GM12878 (cell line): Measurements from ENCODE around the gene HS6ST3. TPM values are rescaled to one million over a fixed set of nuclear protein-coding genes. Genes with fewer than 3 reads are reported as not detected.

Experiments
- ATAC-seq: fragments of 200-7000 bp; cut with Tn5 transposase; 3 replicates; pipeline ENCODE4 v1.9.1; 2020; ENCODE audit warnings: mild to moderate bottlenecking, moderate library complexity
- BruUV-seq: library from RNA; stranded (reverse); fragments of 400-500 nt; replicated peaks from 2 replicates; lab custom pipeline; 2021; lab: Mats Ljungman, UMichigan
- CTCF ChIA-PET: fragments of 300-600 bp; sonication (Branson Sonifier 250); formaldehyde crosslinking; extraction: SDS; loops from one replicate; lab custom pipeline; 2021; ENCODE audit warnings: inconsistent platforms; lab: Yijun Ruan, JAX
- POLR2A ChIA-PET: fragments of 350-600 bp; formaldehyde crosslinking; extraction: SDS; loops from one replicate; lab custom pipeline; 2021; ENCODE audit warnings: inconsistent platforms; lab: Charles Lee
- RAD21 ChIA-PET: fragments of 300-600 bp; sonication (Branson Sonifier 250); formaldehyde crosslinking; loops from one replicate; lab custom pipeline; 2023; ENCODE audit warnings: antibody characterized with exemption; ENCODE audit not compliant: unreplicated experiment; lab: Charles Lee
- SMC1A ChIA-PET: fragments of 300-600 bp; sonication (Branson Sonifier 250); formaldehyde crosslinking; loops from one replicate; lab custom pipeline; 2023; ENCODE audit not compliant: unreplicated experiment, uncharacterized antibody; lab: Charles Lee
- DNase-seq: peaks from one replicate; pipeline ENCODE4 v3.0.0-alpha.2; 2011; ENCODE audit warnings: low read depth, low spot score
- FAIRE-seq: peaks from 3 replicates; lab custom pipeline; 2011; peaks lifted over from hg19 to GRCh38; lab: Jason Lieb, UNC
- H2AFZ ChIP-seq: 2 replicates; pipeline ENCODE4 v1.6.0; 2011; ENCODE audit warnings: low read depth, low read length, control low read depth; ENCODE audit not compliant: control insufficient read depth
- H3K27ac ChIP-seq: 2 replicates; pipeline ENCODE4 v1.5.1; 2011; ENCODE audit warnings: control low read depth; ENCODE audit not compliant: control insufficient read depth, insufficient read depth
- H3K27me3 ChIP-seq, 2 experiments: replicated peaks in 1 of 2; 2 replicates each; pipeline versions ENCODE4 v1.6.0 to v1.6.1; 2011; ENCODE audit warnings: low read length in 1 of 2; ENCODE audit not compliant: control insufficient read depth in 2 of 2, insufficient read depth in 2 of 2
- H3K36me3 ChIP-seq, 2 experiments: 2 replicates each; pipeline ENCODE4 v1.5.1; 2011; ENCODE audit warnings: low read length in 1 of 2; ENCODE audit not compliant: control insufficient read depth in 2 of 2, insufficient read depth in 2 of 2
- H3K4me1 ChIP-seq: 2 replicates; pipeline ENCODE4 v1.6.1; 2011; ENCODE audit warnings: mild to moderate bottlenecking, low read length, moderate library complexity, mixed read lengths; ENCODE audit not compliant: control insufficient read depth, insufficient read depth
- H3K4me2 ChIP-seq: 2 replicates; pipeline ENCODE4 v1.6.0; 2011; ENCODE audit warnings: control low read depth; ENCODE audit not compliant: control insufficient read depth, insufficient read depth
- H3K4me3 ChIP-seq: fragments of 200-600 bp; sonication (generic); 2 replicates; pipeline ENCODE4 v1.5.1; 2016
- H3K79me2 ChIP-seq: 2 replicates; pipeline ENCODE4 v1.6.0; 2011; ENCODE audit warnings: low read length; ENCODE audit not compliant: control insufficient read depth, insufficient read depth
- H3K9ac ChIP-seq: 2 replicates; pipeline ENCODE4 v1.8.0; 2011; ENCODE audit warnings: low read length, control low read depth, mixed read lengths; ENCODE audit not compliant: control insufficient read depth, insufficient read depth
- H3K9me3 ChIP-seq: replicated peaks from 3 replicates; pipeline ENCODE4 v1.5.1; 2011; ENCODE audit warnings: mild to moderate bottlenecking, low read length; ENCODE audit not compliant: control insufficient read depth, insufficient read depth
- H4K20me1 ChIP-seq: 2 replicates; pipeline ENCODE4 v1.6.0; 2011; ENCODE audit not compliant: control insufficient read depth, insufficient read depth
- BMI1 ChIP-seq: fragments of 450-650 bp; IDR thresholded peaks from 2 replicates; pipeline ENCODE4 v1.6.1; 2016; ENCODE audit warnings: mild to moderate bottlenecking, moderate library complexity, borderline replicate concordance
- ESRRA ChIP-seq: IDR thresholded peaks from 2 replicates; pipeline ENCODE4 v1.6.1; 2012; ENCODE audit warnings: mild to moderate bottlenecking, low read length, improper control_type of control experiment
- GABPA ChIP-seq: IDR thresholded peaks from 2 replicates; pipeline ENCODE4 v1.6.1; 2014; ENCODE audit warnings: antibody characterized with exemption, low read depth, mild to moderate bottlenecking, inconsistent platforms
- HCFC1 ChIP-seq: fragments of 150-350 bp; IDR thresholded peaks from 2 replicates; pipeline ENCODE4 v1.6.1; 2014; ENCODE audit warnings: low read length
- IKZF2 ChIP-seq, 2 experiments: fragments of 450-650 bp; IDR thresholded peaks; 2 replicates each; pipeline ENCODE4 v1.6.1; 2017; ENCODE audit warnings: mild to moderate bottlenecking in 2 of 2, moderate library complexity in 2 of 2
- JUND ChIP-seq: IDR thresholded peaks from 2 replicates; pipeline ENCODE4 v1.6.1; 2012; ENCODE audit warnings: low read depth, mild to moderate bottlenecking, low read length, improper control_type of control experiment, moderate library complexity
- KAT2A ChIP-seq: conservative IDR thresholded peaks from 2 replicates; pipeline ENCODE4 v1.6.1; 2011; ENCODE audit warnings: low read depth, low read length; ENCODE audit not compliant: control insufficient read depth
- POLR2A ChIP-seq: IDR thresholded peaks from 2 replicates; pipeline ENCODE4 v1.6.1; 2011; ENCODE audit warnings: low read depth, mild to moderate bottlenecking, low read length
- POLR2AphosphoS2 ChIP-seq: IDR thresholded peaks from 2 replicates; pipeline ENCODE4 v1.6.1; 2011; ENCODE audit warnings: low read depth, mild to moderate bottlenecking, low read length, improper control_type of control experiment, moderate library complexity
- POU2F2 ChIP-seq: IDR thresholded peaks from 3 replicates; pipeline ENCODE4 v1.6.1; 2011; ENCODE audit warnings: low read depth, mild to moderate bottlenecking, low read length, borderline replicate concordance
- PRDM15 ChIP-seq: fragments of 450-650 bp; formaldehyde crosslinking; IDR thresholded peaks from 2 replicates; pipeline ENCODE4 v1.4.0; 2020; ENCODE audit warnings: mild to moderate bottlenecking, moderate library complexity
- SPI1 ChIP-seq: IDR thresholded peaks from 2 replicates; pipeline ENCODE4 v1.6.1; 2011; ENCODE audit warnings: low read depth, mild to moderate bottlenecking, low read length, moderate library complexity, borderline replicate concordance; ENCODE audit not compliant: insufficient read depth
- ZNF207 ChIP-seq: fragments of 450-650 bp; IDR thresholded peaks from 2 replicates; pipeline ENCODE4 v1.6.1; 2014; ENCODE audit warnings: antibody characterized with exemption, mild to moderate bottlenecking, borderline replicate concordance
- ZZZ3 ChIP-seq: IDR thresholded peaks from 2 replicates; pipeline ENCODE4 v1.6.1; 2011; ENCODE audit warnings: low read depth; ENCODE audit not compliant: control insufficient read depth, insufficient read length
- WGBS: methylation state at CpG from one replicate; pipeline ENCODE4 v1.1.6; 2016; ENCODE audit warnings: low lambda C conversion rate; ENCODE audit not compliant: insufficient replicate concordance, insufficient coverage; ENCODE audit errors: missing lambda C conversion rate; 5-methylcytosine and 5-hydroxymethylcytosine counted together
- in situ Hi-C: fragments of 300-500 bp; cut with MboI; formaldehyde crosslinking; loops from 9 replicates; pipeline ENCODE4 v1.14.3; 2018; ENCODE audit warnings: mixed read lengths
- intact Hi-C: fragments of 100-400 bp; cut with micrococcal nuclease; formaldehyde crosslinking; loops from one replicate; pipeline ENCODE4 v1.14.2; 2022; ENCODE audit not compliant: unreplicated experiment
- polyA plus RNA-seq, 11 experiments: library from polyadenylated mRNA; depleted of rRNA in 4 of 11; unstranded in 6 of 11; stranded (reverse) in 5 of 11; fragments of >200 nt; fragmentation: Nextera tagmentation in 4 of 11; fragmentation: Illumina TruSeq in 1 of 11; extraction: Ambion mirVana in 4 of 11; extraction: Trizol in 1 of 11; gene quantifications; 1 replicate in 1 of 11; 2 replicates in 10 of 11; pipeline versions ENCODE4 v1.2.1 to v1.2.3, GENCODE V29; 2011 to 2016; ENCODE audit warnings: inconsistent platforms in 2 of 11, missing spikeins in 2 of 11, low read depth in 1 of 11
- total RNA-seq, 4 experiments: library from RNA; depleted of rRNA in 3 of 4; stranded (reverse); fragments of >200 nt in 3 of 4; fragmentation: Illumina TruSeq in 1 of 4; extraction: Trizol in 1 of 4; gene quantifications; 2 replicates each; pipeline versions ENCODE4 v1.2.1 to v1.2.3, GENCODE V29; 2013 to 2021
- TF ChIP-seq, protein P1 (sequence below): fragments of 450-650 bp; IDR thresholded peaks from 2 replicates; pipeline ENCODE4 v1.6.1; 2017; ENCODE audit warnings: mild to moderate bottlenecking
- TF ChIP-seq, protein P2 (sequence below), 3 experiments: IDR thresholded peaks in 2 of 3; conservative IDR thresholded peaks in 1 of 3; 2 replicates each; pipeline ENCODE4 v1.5.1; 2011; ENCODE audit warnings: low read depth in 3 of 3, low read length in 3 of 3, mild to moderate bottlenecking in 3 of 3, control low read depth in 2 of 3, moderate library complexity in 2 of 3, inconsistent platforms in 1 of 3, mixed read lengths in 1 of 3; ENCODE audit not compliant: control insufficient read depth in 2 of 3, insufficient read depth in 1 of 3; ENCODE audit errors: extremely low read depth in 1 of 3
- TF ChIP-seq, protein P3 (sequence below): fragments of 450-650 bp; IDR thresholded peaks from 2 replicates; pipeline ENCODE4 v1.6.1; 2016; ENCODE audit warnings: mild to moderate bottlenecking

The HS6ST3 gene
- total and polyA plus RNA-seq, 10 of the 15 experiments (the other 5 are each of a cell fraction or from before 2014, with no cell fraction given) = under 0.01 to 2.9 TPM; not detected in 8

DNA sequence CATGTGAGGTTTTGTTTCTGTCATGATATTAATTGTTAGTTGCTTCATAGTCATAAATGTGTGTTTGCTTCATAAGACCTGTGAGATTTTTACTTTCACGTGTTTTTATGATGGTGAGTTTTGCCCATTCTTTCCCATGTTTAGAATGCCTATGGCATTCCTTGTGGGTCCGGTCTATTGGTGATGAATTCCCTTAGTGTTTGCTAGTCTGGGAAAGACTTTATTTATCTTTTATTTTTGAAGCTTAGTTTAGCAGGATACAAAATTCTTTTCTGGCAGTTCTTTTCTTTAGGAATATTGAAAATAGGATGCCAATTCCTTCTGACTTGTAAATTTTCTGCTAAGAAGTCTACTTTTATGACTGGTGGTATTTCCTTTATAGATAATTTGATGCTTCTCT is 571.7 kb downstream of the HS6ST3 start:
- POLR2A ChIA-PET = no interaction called here
- TF ChIP-seq ZNF207 (no peak), ZZZ3 (no peak), IKZF2 (IDR thresholded peaks at IDR 0.05) (no peak), ESRRA (no peak), POLR2AphosphoS2 (no peak), POLR2A (no peak), POU2F2 (no peak), PRDM15 (CRISPR knock-in tag) (no peak), SPI1 (no peak), KAT2A (no peak), HCFC1 (no peak), JUND (no peak), GABPA (no peak), BMI1 (no peak)
- TF ChIP-seq, protein P1, sequence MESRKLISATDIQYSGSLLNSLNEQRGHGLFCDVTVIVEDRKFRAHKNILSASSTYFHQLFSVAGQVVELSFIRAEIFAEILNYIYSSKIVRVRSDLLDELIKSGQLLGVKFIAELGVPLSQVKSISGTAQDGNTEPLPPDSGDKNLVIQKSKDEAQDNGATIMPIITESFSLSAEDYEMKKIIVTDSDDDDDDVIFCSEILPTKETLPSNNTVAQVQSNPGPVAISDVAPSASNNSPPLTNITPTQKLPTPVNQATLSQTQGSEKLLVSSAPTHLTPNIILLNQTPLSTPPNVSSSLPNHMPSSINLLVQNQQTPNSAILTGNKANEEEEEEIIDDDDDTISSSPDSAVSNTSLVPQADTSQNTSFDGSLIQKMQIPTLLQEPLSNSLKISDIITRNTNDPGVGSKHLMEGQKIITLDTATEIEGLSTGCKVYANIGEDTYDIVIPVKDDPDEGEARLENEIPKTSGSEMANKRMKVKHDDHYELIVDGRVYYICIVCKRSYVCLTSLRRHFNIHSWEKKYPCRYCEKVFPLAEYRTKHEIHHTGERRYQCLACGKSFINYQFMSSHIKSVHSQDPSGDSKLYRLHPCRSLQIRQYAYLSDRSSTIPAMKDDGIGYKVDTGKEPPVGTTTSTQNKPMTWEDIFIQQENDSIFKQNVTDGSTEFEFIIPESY = no peak
- TF ChIP-seq, protein P2, sequence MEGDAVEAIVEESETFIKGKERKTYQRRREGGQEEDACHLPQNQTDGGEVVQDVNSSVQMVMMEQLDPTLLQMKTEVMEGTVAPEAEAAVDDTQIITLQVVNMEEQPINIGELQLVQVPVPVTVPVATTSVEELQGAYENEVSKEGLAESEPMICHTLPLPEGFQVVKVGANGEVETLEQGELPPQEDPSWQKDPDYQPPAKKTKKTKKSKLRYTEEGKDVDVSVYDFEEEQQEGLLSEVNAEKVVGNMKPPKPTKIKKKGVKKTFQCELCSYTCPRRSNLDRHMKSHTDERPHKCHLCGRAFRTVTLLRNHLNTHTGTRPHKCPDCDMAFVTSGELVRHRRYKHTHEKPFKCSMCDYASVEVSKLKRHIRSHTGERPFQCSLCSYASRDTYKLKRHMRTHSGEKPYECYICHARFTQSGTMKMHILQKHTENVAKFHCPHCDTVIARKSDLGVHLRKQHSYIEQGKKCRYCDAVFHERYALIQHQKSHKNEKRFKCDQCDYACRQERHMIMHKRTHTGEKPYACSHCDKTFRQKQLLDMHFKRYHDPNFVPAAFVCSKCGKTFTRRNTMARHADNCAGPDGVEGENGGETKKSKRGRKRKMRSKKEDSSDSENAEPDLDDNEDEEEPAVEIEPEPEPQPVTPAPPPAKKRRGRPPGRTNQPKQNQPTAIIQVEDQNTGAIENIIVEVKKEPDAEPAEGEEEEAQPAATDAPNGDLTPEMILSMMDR (IDR thresholded peaks at IDR 0.05 in 2 of 3, conservative IDR thresholded peaks at IDR 0.05 in 1 of 3; ENCODE audit: control insufficient read depth in 2 of 3, extremely low read depth in 1 of 3, insufficient read depth in 1 of 3, low read depth in 3 of 3, low read length in 3 of 3) = no peak
- TF ChIP-seq, protein P3, sequence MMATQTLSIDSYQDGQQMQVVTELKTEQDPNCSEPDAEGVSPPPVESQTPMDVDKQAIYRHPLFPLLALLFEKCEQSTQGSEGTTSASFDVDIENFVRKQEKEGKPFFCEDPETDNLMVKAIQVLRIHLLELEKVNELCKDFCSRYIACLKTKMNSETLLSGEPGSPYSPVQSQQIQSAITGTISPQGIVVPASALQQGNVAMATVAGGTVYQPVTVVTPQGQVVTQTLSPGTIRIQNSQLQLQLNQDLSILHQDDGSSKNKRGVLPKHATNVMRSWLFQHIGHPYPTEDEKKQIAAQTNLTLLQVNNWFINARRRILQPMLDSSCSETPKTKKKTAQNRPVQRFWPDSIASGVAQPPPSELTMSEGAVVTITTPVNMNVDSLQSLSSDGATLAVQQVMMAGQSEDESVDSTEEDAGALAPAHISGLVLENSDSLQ = no peak
- TF ChIP-seq, all 136 proteins: peak for 0
- no peaks in the 10 kb centered on the region for H3K79me2 ChIP-seq
- no peaks in the 10 kb centered on the region for H3K4me1 ChIP-seq
- H3K27ac ChIP-seq = no peak overlapping the region
- ATAC-seq = no peak
- WGBS = 39% methylated on average over 2 of the region's 2 CpGs
- DNase-seq = no peak
- no peaks in the 10 kb centered on the region for H3K9me3 ChIP-seq
- BruUV-seq = no TSS peak
- no peaks in the 10 kb centered on the region for H3K27me3 ChIP-seq
- RAD21 ChIA-PET = no interaction called here
- no peak for FAIRE-seq
- intact Hi-C loops = no loop called here
- in situ Hi-C loops = no loop called here
- no peak overlapping the region for H3K9ac ChIP-seq
- H3K4me2 ChIP-seq = no peak overlapping the region
- H2AFZ ChIP-seq = no peak overlapping the region
- H3K4me3 ChIP-seq = no peak overlapping the region
- no peaks in the 10 kb centered on the region for H4K20me1 ChIP-seq
- CTCF ChIA-PET = no interaction called here
- SMC1A ChIA-PET = no interaction called here
- no peaks in the 10 kb centered on the region for H3K36me3 ChIP-seq
